CD4-positive, alpha-beta T cell treated with Interleukin-15 for 4 hours (primary cell): Measurements from ENCODE around the gene VTCN1.
"Not testable (repeated sequence)": the region's sequence is repeated elsewhere in the genome, so short reads cannot be mapped to it uniquely, and the experiment has no call there.

Experiments used
- DNase-seq: peaks from one replicate; pipeline ENCODE4 v3.0.0-alpha.2; 2020; ENCODE audit warnings: low spot score

VTCN1 gene, protein sequence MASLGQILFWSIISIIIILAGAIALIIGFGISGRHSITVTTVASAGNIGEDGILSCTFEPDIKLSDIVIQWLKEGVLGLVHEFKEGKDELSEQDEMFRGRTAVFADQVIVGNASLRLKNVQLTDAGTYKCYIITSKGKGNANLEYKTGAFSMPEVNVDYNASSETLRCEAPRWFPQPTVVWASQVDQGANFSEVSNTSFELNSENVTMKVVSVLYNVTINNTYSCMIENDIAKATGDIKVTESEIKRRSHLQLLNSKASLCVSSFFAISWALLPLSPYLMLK

DNA sequence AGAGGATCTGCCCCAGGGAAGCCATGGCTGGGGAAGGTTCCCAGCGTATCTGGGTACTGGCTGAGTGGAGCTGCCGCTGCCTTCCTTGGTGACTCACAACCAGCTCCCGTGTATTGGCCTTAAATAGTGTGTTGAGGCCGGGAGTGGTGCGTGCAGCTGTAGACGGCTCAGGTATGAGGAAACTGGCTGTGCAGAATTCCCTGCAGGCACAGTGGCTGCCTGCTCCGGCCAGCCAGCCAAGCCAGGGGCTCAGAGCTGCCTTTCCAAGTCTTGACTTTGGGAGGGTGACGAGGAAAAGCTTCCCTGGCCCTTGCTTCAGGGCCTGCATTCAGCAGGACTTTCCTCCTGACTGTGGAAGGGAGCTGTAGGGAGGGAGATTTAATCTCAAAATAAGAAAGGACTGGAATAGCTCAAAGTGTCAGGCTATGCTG, at the start of gene VTCN1:
Gene VTCN1 (minus strand): TSS at position 97 of the 431 bp plus-strand sequence. CDS start 72 bp downstream, at position 25.
- no peak for DNase-seq

DNA sequence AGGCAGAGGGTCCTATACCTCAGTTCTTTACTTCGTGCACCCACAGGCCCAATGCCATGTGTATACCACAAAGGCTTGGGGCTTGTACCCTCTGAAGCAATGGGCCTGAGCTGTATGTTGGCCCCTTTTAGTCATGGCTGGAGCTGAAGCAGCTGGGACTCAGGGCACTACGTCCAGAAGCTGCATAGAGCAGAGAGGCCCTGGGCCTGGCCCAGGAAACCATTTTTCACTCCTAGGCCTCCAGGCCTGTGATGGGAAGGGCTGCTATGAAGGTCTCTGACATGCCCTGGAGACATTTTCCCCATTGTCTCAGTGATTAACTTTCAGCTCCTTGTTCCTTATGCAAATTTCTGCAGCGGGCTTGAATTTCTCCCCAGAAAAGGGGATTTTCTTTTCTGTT, 48.1 kb upstream of the VTCN1 start:
- DNase-seq: no peak

DNA sequence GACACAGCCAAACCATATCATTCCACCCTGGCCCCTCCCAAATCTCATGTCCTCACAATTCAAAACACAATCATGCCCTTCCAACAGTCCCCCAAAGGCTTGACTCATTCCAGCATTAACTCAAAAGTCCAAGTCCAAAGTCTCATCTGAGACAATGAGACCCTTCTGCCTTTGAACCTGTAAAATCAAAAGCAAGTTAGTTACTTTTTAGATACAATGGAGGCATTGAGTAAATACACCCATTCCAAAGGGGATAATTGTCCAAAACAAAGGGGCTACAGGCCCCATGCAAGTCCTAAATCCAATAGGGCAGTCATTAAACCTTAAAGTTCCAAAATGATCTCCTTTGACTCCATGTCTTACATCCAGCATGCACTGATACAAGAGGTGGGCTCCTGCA, 47.3 kb upstream of the VTCN1 start:
- not testable (repeated sequence) for DNase-seq

DNA sequence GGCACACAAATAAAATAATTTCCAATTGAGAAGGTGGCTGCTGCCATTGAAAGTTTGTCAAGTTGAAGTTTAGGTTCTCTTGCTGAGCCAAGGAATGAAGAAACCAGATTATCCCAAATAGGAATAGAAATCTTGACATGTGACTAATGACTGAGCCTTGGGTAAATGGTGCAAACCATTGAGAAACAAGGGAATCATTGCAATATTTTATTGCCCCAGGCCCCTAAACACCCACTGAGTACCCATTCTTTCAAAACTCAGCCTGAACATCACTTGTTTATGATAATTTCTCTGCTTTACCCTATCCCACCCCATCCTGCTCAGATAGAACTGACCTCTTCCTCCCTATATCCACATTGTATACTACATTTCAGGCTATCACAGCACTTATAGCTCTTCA, 46.6 kb upstream of the VTCN1 start:
- no peak for DNase-seq

DNA sequence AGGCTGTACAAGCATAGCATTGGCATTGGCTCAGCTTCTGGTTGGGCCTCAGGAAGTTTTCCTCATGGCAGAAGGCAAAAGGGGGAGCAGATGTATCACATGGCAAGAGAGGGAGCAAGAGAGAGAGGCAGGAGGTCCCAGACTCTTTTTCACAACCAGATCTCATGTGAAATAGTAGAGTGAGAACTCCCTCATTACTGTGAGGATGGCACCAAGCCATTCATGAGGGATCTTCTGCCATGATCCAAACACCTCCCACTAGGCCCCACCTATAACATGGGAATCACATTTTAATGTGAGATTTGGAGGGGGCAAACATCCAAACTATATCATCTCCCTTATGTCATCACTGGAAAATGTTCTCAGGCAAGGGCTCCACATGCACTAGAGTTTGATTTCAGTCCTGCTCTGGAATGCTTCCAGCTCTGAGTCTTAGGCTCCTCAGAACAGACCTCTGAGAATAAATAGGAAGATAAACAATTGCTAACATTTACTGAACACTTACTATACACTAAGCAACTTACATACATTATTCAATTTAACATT, 39.4 kb upstream of the VTCN1 start:
- DNase-seq: no peak

DNA sequence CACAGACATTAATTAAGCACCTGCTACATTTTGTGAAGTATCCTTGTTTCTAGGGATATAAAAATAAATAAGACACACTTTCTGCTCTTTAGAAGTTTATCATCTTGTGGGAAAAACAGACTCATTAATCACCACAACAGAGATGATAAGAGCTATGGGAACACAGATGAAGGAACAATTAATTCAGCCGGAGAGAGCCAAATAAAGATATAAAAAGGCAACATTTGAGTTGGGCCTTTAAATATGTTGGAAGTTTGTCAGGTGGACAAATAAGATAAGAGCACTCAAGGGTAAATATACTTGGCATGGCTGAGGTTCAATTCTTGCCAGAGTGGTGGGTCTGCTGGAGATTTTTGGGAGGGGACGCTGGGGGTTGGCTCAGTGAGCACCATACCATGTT, 34.2 kb upstream of the VTCN1 start:
- no peak for DNase-seq

DNA sequence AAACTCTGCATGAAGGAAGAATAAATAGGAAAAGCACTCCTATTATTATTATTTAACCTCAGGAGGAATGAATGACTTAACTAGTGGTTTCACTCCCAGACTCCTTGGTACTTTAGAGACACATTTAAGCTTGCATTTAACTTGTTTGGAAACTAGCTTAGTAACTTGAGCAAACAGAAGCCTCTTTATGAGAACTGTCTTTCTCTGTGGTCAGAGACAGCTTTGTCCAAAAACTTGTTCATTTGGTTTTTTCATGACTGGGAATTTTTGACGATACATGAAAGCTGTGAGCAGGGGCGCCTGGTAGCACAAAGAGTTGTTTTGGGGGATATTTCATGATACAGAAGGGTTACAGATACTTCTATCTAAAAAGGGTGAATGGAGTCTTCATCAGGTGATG, 33.6 kb upstream of the VTCN1 start:
- DNase-seq: no peak

DNA sequence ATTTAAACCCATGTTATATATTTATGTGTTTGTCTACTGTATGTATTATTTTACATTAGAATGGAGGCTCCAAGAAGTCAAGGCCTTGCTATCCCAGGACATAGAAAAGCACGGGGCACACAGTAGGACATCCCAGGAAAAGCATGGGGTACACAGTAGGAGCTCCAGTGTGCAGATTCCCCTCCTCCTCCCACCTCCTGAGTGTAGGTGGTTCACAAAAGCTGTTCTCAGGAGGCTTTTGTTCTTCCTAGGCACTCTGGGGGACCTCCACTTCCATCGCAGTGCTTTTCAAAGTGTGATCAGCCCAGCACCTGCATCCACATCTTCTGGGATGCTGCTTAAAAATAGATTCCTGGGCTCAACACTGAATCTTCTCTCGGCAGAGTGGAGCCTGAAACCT, 30.8 kb upstream of the VTCN1 start:
- no peak for DNase-seq

DNA sequence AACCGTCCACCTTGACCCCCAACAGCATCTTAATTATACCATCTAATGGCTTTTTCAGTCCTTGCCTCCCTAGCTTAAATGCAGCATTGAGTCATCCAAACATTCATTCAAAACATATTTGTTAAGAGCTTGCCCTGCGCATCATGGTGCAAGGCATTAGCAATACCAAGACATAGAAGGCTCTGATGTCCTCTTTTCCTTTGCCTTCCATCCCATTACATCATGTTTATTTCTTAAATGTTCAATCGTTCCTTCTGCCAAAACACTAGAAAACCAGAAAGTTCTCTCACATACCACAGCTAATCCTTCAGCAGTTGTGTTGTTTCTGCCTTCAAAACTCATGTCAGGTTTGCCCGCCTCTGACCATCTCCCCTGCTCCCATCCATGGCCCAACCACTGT, 29.8 kb upstream of the VTCN1 start:
- no peak for DNase-seq

DNA sequence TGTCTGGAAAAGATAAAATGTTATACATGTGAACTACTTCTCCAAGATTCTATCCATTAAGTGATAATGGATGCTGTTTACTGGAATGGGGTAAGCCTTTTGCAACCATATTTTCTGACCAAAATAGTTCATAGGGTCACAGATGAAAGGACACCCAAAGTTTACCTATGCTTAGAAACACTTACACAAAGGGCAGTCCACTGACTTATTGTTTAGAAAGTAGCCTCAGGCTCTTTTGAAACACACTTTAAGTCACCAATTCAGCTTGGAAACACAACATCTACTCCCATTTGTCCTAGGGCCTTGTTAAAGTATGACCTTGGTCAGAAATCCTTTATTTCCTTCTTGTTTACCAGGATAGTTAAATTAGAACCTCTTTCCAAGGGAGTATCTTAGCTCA, 28.7 kb upstream of the VTCN1 start:
- no peak for DNase-seq

DNA sequence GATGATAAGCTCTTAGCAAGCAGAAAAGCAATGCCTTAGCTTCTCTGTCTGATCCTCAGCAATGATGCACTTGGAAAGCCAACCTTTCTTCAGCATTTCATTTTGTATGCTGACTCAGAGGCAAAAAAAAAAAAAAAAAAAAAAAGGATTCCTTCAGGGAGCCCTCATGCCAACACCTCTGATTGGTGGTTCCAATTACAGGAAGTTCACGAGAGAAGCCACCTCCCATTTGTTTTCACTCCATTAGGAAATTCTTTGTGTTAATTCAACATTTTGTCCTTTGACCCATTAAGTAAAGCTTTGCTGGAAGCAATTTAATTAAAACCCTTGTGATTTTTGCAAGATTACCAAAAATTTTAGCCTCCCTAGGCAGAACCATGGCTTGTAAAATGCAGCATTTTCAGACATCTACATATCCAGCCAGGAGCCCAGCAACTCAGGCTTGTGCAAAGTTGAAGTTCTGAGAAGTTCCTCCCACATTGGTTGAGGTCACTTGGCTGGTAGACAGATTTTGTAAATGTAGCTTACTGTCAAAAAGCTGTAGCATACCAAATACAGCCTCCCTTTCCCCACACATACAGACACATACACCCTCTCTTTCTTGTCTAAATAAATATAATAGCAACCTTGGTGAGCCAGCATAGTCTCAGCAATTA, 27.1 kb upstream of the VTCN1 start:
- DNase-seq: no peak

DNA sequence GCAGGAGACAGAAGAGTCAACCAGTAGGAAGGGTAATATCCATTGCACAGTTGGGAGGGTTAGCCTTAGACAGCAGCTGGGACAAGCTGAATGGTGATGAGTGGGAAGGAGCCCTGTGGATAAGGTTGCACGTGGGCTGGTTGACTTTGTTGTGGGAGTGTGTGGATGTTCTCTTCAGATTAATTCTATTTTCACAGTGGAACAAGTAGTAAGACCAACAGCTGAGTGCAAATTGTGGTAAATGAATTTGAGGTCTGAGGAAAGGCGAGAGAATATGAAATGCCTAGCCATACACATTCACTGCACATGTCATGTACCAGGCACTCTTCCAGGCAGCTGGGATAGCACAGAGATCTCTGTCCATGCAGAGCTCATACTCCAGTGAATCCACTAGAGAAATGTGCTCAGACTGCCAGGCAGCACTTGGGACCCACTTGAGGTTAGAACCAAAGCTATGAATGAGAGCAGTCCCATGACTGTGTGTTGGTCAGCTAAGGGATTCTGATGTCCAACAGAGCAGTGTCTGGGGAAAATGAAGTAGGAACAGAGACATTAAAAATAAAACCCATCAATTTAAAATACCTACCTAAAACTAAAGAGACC, 25.2 kb upstream of the VTCN1 start:
- no peak for DNase-seq

DNA sequence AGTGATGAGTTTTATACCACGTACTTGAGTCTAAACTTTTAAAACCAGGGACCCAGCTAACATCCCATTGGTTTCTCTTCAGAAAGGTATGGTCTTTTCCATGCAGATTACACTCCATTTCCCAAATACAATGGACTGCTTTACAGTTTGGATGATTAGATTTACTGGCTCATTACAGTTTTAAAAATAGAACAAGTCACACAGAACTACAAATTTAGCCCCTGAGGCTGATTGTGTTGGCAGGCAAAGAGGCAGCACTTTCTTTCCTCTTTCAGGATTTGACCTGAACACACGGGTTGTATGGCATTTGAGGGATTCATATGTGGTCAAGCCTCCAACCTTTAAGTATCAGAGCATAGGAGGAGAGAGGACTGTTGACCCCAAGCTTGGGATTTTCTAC, 21.8 kb upstream of the VTCN1 start:
- no peak for DNase-seq

DNA sequence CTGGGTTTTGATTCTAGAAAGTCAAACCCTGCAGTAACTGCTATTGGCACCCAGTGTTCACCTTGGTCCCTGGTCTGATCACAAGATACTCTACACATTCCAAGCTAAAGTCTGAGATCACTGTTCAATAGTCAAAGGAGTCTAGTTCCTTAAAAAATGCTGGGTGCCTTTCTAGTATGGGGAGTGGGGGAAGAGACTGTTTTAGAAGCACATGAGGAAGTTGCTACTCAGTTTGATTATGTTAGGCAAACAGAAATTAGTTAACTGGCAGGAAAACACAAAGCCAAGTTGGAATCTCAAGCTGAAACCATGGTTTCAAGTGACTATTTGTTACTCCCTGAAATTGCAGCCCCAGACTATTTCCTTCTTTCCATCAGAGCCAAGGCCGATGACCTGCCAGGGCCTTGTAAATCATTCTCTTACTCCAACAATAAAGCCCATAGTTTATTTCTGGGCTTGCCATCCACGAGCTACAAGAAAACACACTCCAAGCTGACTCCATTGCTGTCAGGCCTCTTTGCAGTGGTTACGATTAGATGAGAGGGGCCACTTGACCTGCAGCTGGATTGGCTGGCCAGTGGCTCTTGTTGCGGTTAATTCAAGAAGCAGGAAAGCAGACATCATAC, 21.1 kb upstream of the VTCN1 start:
- no peak for DNase-seq

DNA sequence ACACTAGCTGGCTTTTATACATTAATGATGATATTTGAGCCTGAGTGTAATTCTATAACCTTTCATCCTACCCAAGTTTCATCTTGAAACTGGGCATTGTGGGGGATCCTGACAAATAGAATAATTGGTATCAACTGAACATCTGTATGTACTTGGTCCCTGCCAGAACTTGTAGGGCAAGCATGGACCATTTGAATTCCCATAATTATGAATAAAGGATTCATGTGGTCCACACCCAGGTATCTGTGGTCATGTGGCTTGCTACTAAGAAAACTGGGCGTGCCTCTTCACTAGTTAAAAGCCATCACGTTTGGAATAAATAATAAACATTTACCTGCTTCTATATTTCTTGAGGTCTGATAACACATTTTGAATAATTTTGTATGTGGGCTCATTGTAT, 20.6 kb upstream of the VTCN1 start:
- no peak for DNase-seq

DNA sequence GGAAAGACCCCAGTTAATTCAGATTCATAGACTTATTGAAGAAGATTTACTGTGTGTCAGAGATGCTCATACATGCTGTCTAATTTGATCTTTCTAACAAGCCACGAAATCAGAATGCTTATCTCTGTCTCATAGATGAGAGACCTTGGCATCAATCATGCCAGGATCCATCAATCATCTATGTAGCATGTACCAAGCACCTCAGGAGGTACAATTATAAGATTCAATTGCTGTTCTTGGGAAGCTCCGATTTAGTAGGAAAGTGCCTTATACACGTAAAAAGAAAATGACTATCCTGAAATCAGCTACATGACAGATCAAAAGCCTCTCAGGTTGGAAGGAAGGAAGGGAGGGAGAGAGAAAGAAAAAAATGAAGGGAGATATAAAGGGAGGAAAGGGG, 18.5 kb upstream of the VTCN1 start:
- DNase-seq: no peak

DNA sequence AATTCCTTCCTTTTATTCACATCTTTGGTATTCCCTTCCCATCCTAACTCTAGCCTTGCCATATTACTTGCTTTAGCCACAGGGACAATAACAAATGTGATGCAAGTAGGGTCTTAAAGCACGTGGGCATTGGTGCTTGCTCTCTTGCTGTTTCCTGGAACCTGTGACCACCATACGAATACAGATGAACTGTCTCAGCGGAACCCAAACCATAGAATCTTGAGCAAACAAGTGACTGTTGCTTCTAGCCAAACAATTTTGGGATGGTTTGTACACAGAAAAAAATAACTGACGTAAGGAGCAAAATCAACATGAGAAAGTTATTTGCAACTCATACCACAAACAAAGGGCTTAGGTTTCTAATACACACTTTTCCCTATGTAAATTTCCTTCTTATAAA, 15.2 kb upstream of the VTCN1 start:
- no peak for DNase-seq

DNA sequence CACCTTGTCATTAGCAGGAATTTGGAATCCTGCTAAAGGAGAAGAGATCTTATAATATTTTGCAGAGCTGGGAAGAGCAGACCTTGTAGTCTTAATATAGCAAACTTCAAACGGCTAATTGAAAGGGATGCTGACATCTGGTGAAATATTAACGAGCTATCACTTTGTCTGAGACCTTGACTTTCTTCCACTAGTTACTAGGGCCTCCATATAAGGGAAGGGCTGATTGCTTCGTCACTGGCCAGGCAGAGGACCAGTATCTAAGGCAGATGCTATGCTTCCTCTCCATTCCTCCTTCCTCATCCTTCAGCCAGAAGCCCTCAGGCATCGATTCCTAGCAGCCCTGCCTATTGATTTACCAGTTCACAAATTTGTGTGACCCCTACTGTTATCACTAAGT, 6.0 kb upstream of the VTCN1 start:
- no peak for DNase-seq

DNA sequence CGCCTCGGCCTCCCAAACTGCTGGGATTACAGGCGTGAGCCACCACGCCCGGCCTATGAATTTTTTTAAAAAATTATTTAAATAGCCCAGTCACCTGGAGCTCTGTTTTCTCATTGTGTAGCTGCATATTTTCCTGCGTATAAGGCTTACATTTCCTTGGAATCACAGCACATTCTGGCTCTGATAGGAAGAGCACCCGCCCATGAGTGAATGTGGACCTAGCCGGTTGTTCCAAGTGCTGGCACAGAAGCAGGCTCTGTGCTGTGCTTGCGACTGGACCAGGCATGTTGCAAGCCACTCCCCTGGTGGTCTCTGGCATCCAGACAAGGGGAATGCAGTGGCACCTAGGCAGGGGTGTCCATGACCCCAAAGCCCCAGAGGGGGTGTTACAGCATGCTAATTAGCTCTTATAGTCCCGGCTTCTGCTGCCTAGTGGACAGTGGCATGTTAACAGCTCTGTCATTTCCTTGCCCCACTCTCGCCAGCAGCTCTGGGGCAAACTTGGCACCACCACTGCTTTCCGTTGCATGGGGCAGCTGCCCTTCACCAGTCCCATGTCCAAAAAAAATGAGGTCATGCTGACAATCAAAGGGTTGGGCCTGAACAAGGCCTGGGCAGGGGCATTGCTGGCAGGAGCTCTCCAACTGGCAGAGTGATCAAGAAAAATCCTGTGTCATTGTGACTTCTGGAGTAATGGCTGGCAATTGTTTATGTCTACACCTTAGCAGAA, 5.2 kb upstream of the VTCN1 start:
- no peak for DNase-seq

DNA sequence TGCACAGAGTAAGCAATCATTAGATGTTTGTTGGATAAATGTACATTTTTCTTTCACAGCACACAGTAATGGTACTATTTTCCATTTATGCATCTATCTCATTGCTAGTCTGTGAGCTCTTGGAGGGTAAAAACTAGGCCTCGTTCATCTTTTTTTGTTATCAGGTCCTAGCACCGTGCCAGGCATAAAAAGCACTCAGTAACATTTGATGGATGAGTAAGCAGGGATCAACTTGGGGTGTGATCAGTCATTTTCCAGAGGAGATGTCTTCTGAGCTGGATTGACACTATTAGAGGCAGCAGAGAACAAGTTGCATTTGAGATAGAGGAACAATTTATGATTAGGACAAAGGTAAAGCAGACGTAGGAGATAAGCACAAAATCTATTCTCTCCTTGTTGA, 4.3 kb upstream of the VTCN1 start:
- DNase-seq: no peak

DNA sequence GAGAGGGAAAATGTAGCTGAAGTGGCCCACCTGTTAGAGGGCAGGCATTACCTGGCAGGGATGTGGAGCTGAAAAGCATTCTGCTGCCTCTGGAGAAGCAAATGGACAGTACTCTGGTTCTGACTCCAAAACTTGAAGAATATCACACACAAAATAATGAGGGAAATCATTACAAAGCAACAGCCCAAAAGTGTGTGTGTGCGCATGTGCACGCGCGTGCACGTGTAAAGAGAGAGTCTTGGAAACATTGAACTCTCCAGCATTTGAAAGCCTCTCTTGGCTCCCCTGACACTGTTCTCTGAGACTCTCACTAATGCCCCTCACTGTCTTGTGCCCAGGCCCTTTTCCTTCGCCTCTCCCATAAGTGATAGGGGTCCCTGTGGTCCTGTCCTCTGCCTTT, 2.3 kb upstream of the VTCN1 start:
- DNase-seq: no peak

DNA sequence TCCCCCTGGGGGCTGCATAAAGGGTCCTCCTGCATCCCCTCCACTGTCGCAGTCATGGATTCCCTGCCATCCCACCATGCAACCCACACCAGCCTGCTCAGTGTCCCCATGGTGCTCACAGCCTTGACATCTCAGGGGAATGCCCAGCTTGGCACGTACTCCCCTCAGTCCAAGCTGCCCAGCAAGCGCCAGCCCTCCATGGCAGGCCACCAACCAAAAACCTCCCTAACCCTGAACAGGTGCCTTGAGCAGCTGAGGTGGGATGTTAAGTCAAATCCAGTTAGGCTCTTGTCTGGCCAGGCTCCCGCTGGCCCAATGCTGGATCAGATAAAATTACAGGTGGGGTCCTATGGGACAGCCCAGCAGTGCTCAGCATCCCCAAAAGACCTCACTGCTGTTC, 341 bp downstream of the VTCN1 start:
- DNase-seq: no peak
